Mesenchymal stem cell (in vitro differentiated cells and primary cell): Measurements from ENCODE around the gene CA7.

Experiments
- DNase-seq: peaks from one replicate; pipeline ENCODE4 v3.0.0-alpha.2; 2013
- H2AFZ ChIP-seq: one replicate; pipeline ENCODE4 v1.6.1; 2013; ENCODE audit warnings: low read depth, mild to moderate bottlenecking, control low read depth, inconsistent platforms, low read length, moderate library complexity
- H2AK5ac ChIP-seq: 2 replicates; pipeline ENCODE4 v1.6.1; 2013; ENCODE audit warnings: low read length, moderate library complexity, mild to moderate bottlenecking, inconsistent platforms; ENCODE audit not compliant: severe bottlenecking
- H2BK120ac ChIP-seq: one replicate; pipeline ENCODE4 v1.6.1; 2013; ENCODE audit warnings: low read depth, mild to moderate bottlenecking, inconsistent platforms, low read length, moderate library complexity
- H2BK12ac ChIP-seq, 2 experiments: one replicate each; pipeline ENCODE4 v1.6.1; 2013; ENCODE audit warnings: inconsistent platforms in 2 of 2, low read length in 2 of 2, mild to moderate bottlenecking in 2 of 2, moderate library complexity in 2 of 2, control low read depth in 1 of 2
- H2BK15ac ChIP-seq: one replicate; pipeline ENCODE4 v1.6.1; 2013; ENCODE audit warnings: mild to moderate bottlenecking, low read depth, inconsistent platforms; ENCODE audit not compliant: poor library complexity, severe bottlenecking
- H2BK5ac ChIP-seq: 2 replicates; pipeline ENCODE4 v1.6.1; 2013; ENCODE audit warnings: low read depth, mild to moderate bottlenecking, low read length, control low read depth, inconsistent platforms; ENCODE audit not compliant: poor library complexity, severe bottlenecking
- H3K14ac ChIP-seq, 2 experiments: one replicate each; pipeline ENCODE4 v1.6.1; 2013; ENCODE audit warnings: inconsistent platforms in 2 of 2, low read length in 2 of 2, control low read depth in 1 of 2, mild to moderate bottlenecking in 1 of 2, moderate library complexity in 1 of 2
- H3K18ac ChIP-seq, 2 experiments: one replicate each; pipeline ENCODE4 v1.6.1; 2013; ENCODE audit warnings: inconsistent platforms in 2 of 2, low read length in 2 of 2, control low read depth in 1 of 2, low read depth in 1 of 2, mild to moderate bottlenecking in 1 of 2
- H3K23ac ChIP-seq, 2 experiments: one replicate each; pipeline ENCODE4 v1.6.1; 2013; ENCODE audit warnings: inconsistent platforms in 2 of 2, low read length in 2 of 2, mild to moderate bottlenecking in 2 of 2, moderate library complexity in 2 of 2, control low read depth in 1 of 2
- H3K27ac ChIP-seq: 2 replicates; pipeline ENCODE4 v1.5.1; 2013; ENCODE audit warnings: mild to moderate bottlenecking, moderate library complexity, low read length, control low read depth, inconsistent platforms; ENCODE audit not compliant: poor library complexity, severe bottlenecking
- H3K27me3 ChIP-seq, 2 experiments: 2 replicates each; pipeline versions ENCODE4 v1.6.1 to v1.7.0; 2013; ENCODE audit warnings: low read length in 2 of 2, mild to moderate bottlenecking in 2 of 2, moderate library complexity in 2 of 2, control low read depth in 1 of 2, inconsistent platforms in 1 of 2; ENCODE audit not compliant: control insufficient read depth in 1 of 2, insufficient read depth in 1 of 2
- H3K36me3 ChIP-seq, 2 experiments: 2 replicates each; pipeline versions ENCODE4 v1.6.1 to v1.7.0; 2013; ENCODE audit warnings: low read length in 2 of 2, control low read depth in 1 of 2, inconsistent platforms in 1 of 2, low read depth in 1 of 2, mild to moderate bottlenecking in 1 of 2; ENCODE audit not compliant: insufficient read depth in 2 of 2, control insufficient read depth in 1 of 2
- H3K4ac ChIP-seq, 2 experiments: one replicate each; pipeline ENCODE4 v1.6.1; 2013; ENCODE audit warnings: inconsistent platforms in 2 of 2, low read length in 2 of 2, mild to moderate bottlenecking in 2 of 2, moderate library complexity in 2 of 2, control low read depth in 1 of 2, low read depth in 1 of 2
- H3K4me1 ChIP-seq: 2 replicates; pipeline ENCODE4 v1.6.1; 2013; ENCODE audit warnings: low read depth, low read length, control low read depth; ENCODE audit not compliant: control insufficient read depth, insufficient read depth
- H3K4me2 ChIP-seq: 2 replicates; pipeline ENCODE4 v1.6.1; 2013; ENCODE audit warnings: low read length, mild to moderate bottlenecking, inconsistent platforms; ENCODE audit not compliant: poor library complexity, severe bottlenecking
- H3K4me3 ChIP-seq, 2 experiments: 2 replicates each; pipeline versions ENCODE4 v1.5.1 to v1.7.0; 2013; ENCODE audit warnings: low read length in 2 of 2, mild to moderate bottlenecking in 2 of 2, control low read depth in 1 of 2, low read depth in 1 of 2; ENCODE audit not compliant: insufficient read depth in 1 of 2
- H3K79me1 ChIP-seq: replicated peaks from 2 replicates; pipeline ENCODE4 v1.6.1; 2013; ENCODE audit warnings: mild to moderate bottlenecking, control low read depth, low read length, inconsistent platforms; ENCODE audit not compliant: poor library complexity, severe bottlenecking
- H3K9ac ChIP-seq: 2 replicates; pipeline ENCODE4 v1.7.0; 2013; ENCODE audit warnings: mild to moderate bottlenecking, low read length, moderate library complexity
- H3K9me3 ChIP-seq: 2 replicates; pipeline ENCODE4 v1.7.0; 2013; ENCODE audit warnings: mild to moderate bottlenecking, low read length; ENCODE audit not compliant: control insufficient read depth
- H4K8ac ChIP-seq: one replicate; pipeline ENCODE4 v1.6.1; 2013; ENCODE audit warnings: inconsistent platforms, mild to moderate bottlenecking, low read length, moderate library complexity
- H4K91ac ChIP-seq: one replicate; pipeline ENCODE4 v1.6.1; 2013; ENCODE audit warnings: mild to moderate bottlenecking, low read length, inconsistent platforms
- WGBS: methylation state at CpG from one replicate; pipeline ENCODE4 v1.1.7; 2013; ENCODE audit warnings: mixed read lengths; 5-methylcytosine and 5-hydroxymethylcytosine counted together

Gene CA7

DNA sequence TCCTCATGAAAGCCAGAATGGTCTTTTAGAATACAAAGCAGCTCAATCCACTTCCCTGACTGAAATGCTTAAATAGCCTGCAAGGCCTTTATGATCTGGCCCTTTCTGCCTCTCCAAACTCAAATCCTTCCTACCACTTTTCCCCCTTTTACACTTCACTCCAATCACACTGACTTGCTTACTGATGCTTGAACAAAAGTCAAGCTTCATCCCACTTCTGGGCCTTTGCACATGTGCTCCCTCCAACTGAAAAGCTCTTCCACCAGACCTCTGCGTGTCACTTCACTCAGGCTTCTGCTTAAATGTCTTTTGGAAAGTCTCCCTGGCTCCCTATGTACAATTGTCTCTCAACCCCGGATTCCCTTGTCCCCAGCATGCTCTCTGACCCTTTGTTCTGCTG lies 29.5 kb upstream of the CA7 start:
- no peak overlapping the region for H3K14ac ChIP-seq
- no peaks in the 10 kb centered on the region for H3K9me3 ChIP-seq
- H3K4me2 ChIP-seq = no peak overlapping the region
- H2AK5ac ChIP-seq = no peak overlapping the region
- H4K91ac ChIP-seq = no peak overlapping the region
- H3K9ac ChIP-seq = no peak overlapping the region
- no peak overlapping the region for H2AFZ ChIP-seq
- peaks cover 7% of the 10 kb centered on the region for H3K79me1 ChIP-seq
- H3K27me3 ChIP-seq = no peaks in the 10 kb centered on the region
- no peak overlapping the region for H3K4me3 ChIP-seq
- H4K8ac ChIP-seq = no peak overlapping the region
- 97% methylated on average over 2 of the region's 2 CpGs for whole genome bisulfite sequencing
- H3K4ac ChIP-seq = no peak overlapping the region
- no peaks in the 10 kb centered on the region for H3K4me1 ChIP-seq
- H2BK120ac ChIP-seq = no peak overlapping the region
- DNase-seq = no peak
- H2BK5ac ChIP-seq = no peak overlapping the region
- no peak overlapping the region for H2BK15ac ChIP-seq
- H3K36me3 ChIP-seq = peaks cover 28 to 95% of the 10 kb centered on the region in 2 experiments
- H3K18ac ChIP-seq = no peak overlapping the region
- H2BK12ac ChIP-seq = no peak overlapping the region
- no peak overlapping the region for H3K23ac ChIP-seq
- H3K27ac ChIP-seq = no peak overlapping the region

DNA sequence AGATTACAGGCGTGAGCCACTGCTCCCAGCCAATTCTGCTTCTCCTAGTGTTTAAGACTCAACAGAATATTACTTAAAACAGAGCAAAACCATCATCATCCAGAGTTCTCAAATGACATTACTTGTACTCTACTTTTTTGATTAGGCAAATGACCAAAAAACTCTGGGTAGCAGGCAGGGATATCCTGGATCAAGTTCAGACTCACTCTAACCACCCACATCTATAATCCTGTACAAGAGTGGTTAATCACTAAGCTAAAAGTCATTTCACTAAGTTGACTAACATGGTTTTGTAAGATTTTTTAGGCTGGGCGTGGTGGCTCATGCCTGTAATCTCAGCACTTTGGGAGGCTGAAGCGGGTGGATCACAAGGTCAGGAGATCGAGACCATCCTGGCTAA lies 20.2 kb upstream of the CA7 start:
- no peak overlapping the region for H2BK5ac ChIP-seq
- 90% methylated on average over 4 of the region's 4 CpGs for WGBS
- H2BK15ac ChIP-seq = no peak overlapping the region
- no peak overlapping the region for H3K23ac ChIP-seq
- no peak overlapping the region for H3K4me3 ChIP-seq
- H2AK5ac ChIP-seq = no peak overlapping the region
- H2BK120ac ChIP-seq = no peak overlapping the region
- H4K91ac ChIP-seq = no peak overlapping the region
- no peaks in the 10 kb centered on the region for H3K9me3 ChIP-seq
- no peak overlapping the region for H3K18ac ChIP-seq
- H3K4me1 ChIP-seq = no peaks in the 10 kb centered on the region
- no peak overlapping the region for H2BK12ac ChIP-seq
- peaks cover 15% of the 10 kb centered on the region for H3K79me1 ChIP-seq
- H3K14ac ChIP-seq = no peak overlapping the region
- no peaks in the 10 kb centered on the region for H3K27me3 ChIP-seq
- no peak for DNase-seq
- H3K27ac ChIP-seq = no peak overlapping the region
- H3K36me3 ChIP-seq = peaks cover 21 to 64% of the 10 kb centered on the region in 2 experiments
- H3K4me2 ChIP-seq = no peak overlapping the region
- H3K9ac ChIP-seq = no peak overlapping the region
- H2AFZ ChIP-seq = no peak overlapping the region
- H3K4ac ChIP-seq = no peak overlapping the region
- no peak overlapping the region for H4K8ac ChIP-seq

DNA sequence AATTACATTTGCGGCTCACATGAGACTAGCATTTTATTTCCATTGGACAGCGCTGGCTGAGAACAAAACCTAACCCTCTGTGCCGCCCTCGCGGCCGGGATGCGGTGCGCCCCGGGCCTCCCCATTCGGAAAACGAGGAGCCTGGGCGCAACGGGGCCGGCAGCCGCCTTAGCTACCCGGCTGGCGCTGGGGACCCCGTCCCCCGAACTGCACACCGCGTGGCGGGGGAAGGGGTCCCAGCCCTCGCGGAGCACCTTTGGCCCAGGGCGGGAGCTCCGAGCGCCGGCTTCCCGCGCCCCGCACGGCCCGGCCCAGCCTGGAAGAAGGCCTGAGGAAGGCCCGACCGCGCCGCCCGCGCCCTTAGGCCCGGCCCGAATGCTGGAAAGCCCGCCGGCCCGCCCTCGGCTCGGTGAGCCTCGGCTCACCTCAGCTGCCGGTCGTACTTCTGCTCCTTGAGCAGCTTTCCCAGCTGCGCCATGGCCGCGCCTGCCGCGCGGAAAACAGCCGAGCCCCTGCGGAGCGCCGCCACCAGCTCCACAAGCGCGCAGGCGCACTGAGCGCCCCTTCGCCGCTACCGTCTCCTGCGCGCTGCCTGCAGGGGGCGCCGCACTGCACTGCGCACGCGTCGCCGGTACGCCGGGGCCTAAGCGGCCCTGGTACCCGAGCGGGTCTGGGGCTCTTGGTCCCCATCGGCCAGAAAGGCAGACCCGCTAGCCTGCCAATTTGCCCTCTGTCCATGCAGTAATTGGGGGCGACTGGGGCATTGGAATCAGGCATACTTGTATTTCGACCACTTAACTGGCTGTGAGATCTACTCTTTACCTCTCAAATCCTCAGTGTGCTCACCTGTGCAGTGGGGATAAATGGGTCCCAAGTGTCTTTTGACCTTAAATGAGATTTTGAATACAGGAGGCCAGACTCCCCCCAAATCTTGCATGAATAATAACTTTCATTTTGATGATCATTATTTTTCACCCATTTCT lies 13.5 kb upstream of the CA7 start, which contains the start of gene NAE1:
TSS of gene NAE1 (minus strand) at position 555 of the 983 bp plus-strand sequence. CDS start at position 478, 77 bp downstream.
- DNase-seq = peak; percentile 85
- peak within 1 kb of the TSS; percentile 81 to 94 for H3K4ac ChIP-seq
- under 1% methylated on average over 70 of the region's 84 CpGs for WGBS

DNA sequence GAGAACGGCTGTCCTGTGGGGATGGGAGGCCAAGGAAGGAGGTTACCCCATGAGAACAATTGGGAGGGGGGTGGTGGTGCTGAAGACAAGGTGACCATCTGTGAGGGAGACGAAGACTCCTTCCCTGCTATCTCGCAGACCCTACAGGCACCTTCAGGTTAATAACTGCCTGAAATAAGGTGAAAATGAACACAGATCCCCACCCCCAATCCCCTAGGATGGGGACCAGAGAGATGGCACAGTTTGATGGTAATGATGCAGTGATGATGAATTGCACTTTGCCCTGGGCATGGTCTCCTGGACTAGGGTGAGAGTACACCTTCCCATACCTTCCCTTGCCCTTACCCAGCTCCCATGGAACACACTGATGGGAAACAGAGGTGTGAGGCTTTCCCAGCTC lies 12.0 kb upstream of the CA7 start:
- no peak overlapping the region for H3K23ac ChIP-seq
- H2BK15ac ChIP-seq = no peak overlapping the region
- DNase-seq = no peak
- H3K27me3 ChIP-seq = peaks cover 0 to 3% of the 10 kb centered on the region in 2 experiments
- no peaks in the 10 kb centered on the region for H3K9me3 ChIP-seq
- H3K79me1 ChIP-seq = peaks cover 6% of the 10 kb centered on the region
- H3K9ac ChIP-seq = no peak overlapping the region
- no peak overlapping the region for H2AFZ ChIP-seq
- peaks cover 6 to 8% of the 10 kb centered on the region in 2 experiments for H3K36me3 ChIP-seq
- H2AK5ac ChIP-seq = no peak overlapping the region
- H2BK5ac ChIP-seq = no peak overlapping the region
- no peak overlapping the region for H3K27ac ChIP-seq
- no peak overlapping the region for H4K8ac ChIP-seq
- H2BK120ac ChIP-seq = no peak overlapping the region
- no peak overlapping the region for H3K4me3 ChIP-seq
- peaks cover 7% of the 10 kb centered on the region for H3K4me1 ChIP-seq
- H4K91ac ChIP-seq = no peak overlapping the region
- H2BK12ac ChIP-seq = peak overlapping the region in 1 of 2 experiments; percentile 47
- H3K14ac ChIP-seq = no peak overlapping the region
- no peak overlapping the region for H3K4ac ChIP-seq
- WGBS = no CpG with 5 or more reads among the region's 3 CpGs
- no peak overlapping the region for H3K4me2 ChIP-seq
- no peak overlapping the region for H3K18ac ChIP-seq

More for the DNA sequence above, 13.5 kb upstream of the CA7 start, which contains the start of gene NAE1:
- Histone ChIP-seq H3K9me3 (no peaks in the 10 kb centered on the region), H2AK5ac (no peak within 1 kb of the TSS), H3K79me1 (peaks cover 10% of the 10 kb centered on the region), H3K36me3 (peaks cover 12 to 20% of the 10 kb centered on the region in 2 experiments), H2BK5ac (no peak within 1 kb of the TSS), H3K14ac (peak within 1 kb of the TSS in 1 of 2 experiments; percentile 81), H2BK12ac (peak within 1 kb of the TSS in 1 of 2 experiments; percentile 40), H2BK120ac (peak within 1 kb of the TSS; percentile 78), H3K4me1 (peaks cover 7% of the 10 kb centered on the region), H3K18ac (peak within 1 kb of the TSS; percentile 80 to 86), H3K4me3 (peak within 1 kb of the TSS; percentile 85 to 90), H3K23ac (no peak within 1 kb of the TSS), H2AFZ (peak within 1 kb of the TSS; percentile 95), H4K8ac (peak within 1 kb of the TSS; percentile 80), H3K9ac (peak within 1 kb of the TSS; percentile 92), H2BK15ac (peak within 1 kb of the TSS; percentile 86), H3K27ac (no peak within 1 kb of the TSS), H3K4me2 (peak within 1 kb of the TSS; percentile 69), H4K91ac (no peak within 1 kb of the TSS), H3K27me3 (peaks cover 0 to 1% of the 10 kb centered on the region in 2 experiments)
